Measurements from ENCODE around the gene CBFB.

DNA sequence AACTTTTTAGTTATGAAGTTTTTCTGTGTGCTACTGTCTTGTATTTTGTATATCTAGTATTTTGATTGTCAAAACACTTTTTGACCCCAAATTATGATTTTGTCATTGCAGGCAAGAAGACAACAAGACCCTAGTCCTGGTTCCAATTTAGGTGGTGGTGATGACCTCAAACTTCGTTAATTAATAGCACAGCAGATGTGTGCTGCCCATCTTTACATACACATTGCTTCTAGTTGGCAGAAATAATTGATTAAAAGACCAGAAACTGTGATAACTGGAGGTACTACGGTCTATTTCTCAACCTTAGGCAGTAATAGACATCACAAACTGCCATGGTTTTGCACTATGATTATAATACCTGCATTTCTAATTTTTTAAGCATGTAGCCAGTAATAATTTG lies 69.7 kb downstream of the CBFB start:
- TF ChIP-seq, protein P1, sequence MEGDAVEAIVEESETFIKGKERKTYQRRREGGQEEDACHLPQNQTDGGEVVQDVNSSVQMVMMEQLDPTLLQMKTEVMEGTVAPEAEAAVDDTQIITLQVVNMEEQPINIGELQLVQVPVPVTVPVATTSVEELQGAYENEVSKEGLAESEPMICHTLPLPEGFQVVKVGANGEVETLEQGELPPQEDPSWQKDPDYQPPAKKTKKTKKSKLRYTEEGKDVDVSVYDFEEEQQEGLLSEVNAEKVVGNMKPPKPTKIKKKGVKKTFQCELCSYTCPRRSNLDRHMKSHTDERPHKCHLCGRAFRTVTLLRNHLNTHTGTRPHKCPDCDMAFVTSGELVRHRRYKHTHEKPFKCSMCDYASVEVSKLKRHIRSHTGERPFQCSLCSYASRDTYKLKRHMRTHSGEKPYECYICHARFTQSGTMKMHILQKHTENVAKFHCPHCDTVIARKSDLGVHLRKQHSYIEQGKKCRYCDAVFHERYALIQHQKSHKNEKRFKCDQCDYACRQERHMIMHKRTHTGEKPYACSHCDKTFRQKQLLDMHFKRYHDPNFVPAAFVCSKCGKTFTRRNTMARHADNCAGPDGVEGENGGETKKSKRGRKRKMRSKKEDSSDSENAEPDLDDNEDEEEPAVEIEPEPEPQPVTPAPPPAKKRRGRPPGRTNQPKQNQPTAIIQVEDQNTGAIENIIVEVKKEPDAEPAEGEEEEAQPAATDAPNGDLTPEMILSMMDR (IDR thresholded peaks at IDR 0.05) = no peak
- TF ChIP-seq EP300 (IDR thresholded peaks at IDR 0.05) (no peak), POLR2A (IDR thresholded peaks at IDR 0.05) (no peak)
